Right lobe of liver (tissue), 6 donors: ENCODE data around the gene PAQR4. TPM values are rescaled to one million over a fixed set of nuclear protein-coding genes. Genes with fewer than 3 reads are reported as not detected.

Experiments used
- ATAC-seq, 4 donors: fragments of 200-7000 bp; cut with Tn5 transposase; one replicate each; pipeline ENCODE4 v1.9.1; 2020; ENCODE audit warnings: mild to moderate bottlenecking in 4 of 4, moderate library complexity in 4 of 4
- DNase-seq, 3 donors: peaks; one replicate each; pipeline ENCODE4 v3.0.0-alpha.2; 2020
- H3K27ac ChIP-seq, 3 donors: fragments of 200-600 bp; one replicate each; pipeline ENCODE4 v1.8.0; 2022
- H3K27me3 ChIP-seq, 2 donors: fragments of 200-600 bp; one replicate each; pipeline ENCODE4 v1.8.0; 2022
- H3K36me3 ChIP-seq, 4 donors: fragments of 200-600 bp; sonication (generic) in 1 of 4; one replicate each; pipeline versions ENCODE4 v1.5.1 to v1.8.0; 2017 to 2022; ENCODE audit warnings: control low read depth in 1 of 4
- H3K4me1 ChIP-seq, 4 donors: fragments of 200-600 bp; sonication (generic) in 1 of 4; one replicate each; pipeline versions ENCODE4 v1.5.1 to v1.8.0; 2017 to 2022; ENCODE audit warnings: control low read depth in 1 of 4
- H3K4me3 ChIP-seq, 3 donors: fragments of 200-600 bp; one replicate each; pipeline ENCODE4 v1.8.0; 2022
- H3K9me3 ChIP-seq, 4 donors: fragments of 200-600 bp; sonication (generic) in 1 of 4; one replicate each; pipeline versions ENCODE4 v1.5.1 to v1.8.0; 2017 to 2022; ENCODE audit warnings: control low read depth in 1 of 4
- CTCF ChIP-seq, 4 donors: fragments of 200-600 bp in 3 of 4; fragments of 450-650 bp in 1 of 4; IDR thresholded peaks; one replicate each; pipeline versions ENCODE4 v1.5.1 to v1.8.0; 2016 to 2022; ENCODE audit warnings: antibody characterized with exemption in 4 of 4, mild to moderate bottlenecking in 2 of 4
- POLR2A ChIP-seq: fragments of 450-650 bp; IDR thresholded peaks from one replicate; pipeline ENCODE4 v1.6.1; 2017; ENCODE audit warnings: antibody characterized with exemption, mild to moderate bottlenecking
- WGBS: methylation state at CpG from one replicate; pipeline ENCODE4 v1.1.6; 2018; ENCODE audit warnings: low coverage, low lambda C conversion rate; ENCODE audit not compliant: insufficient coverage; ENCODE audit errors: missing lambda C conversion rate; 5-methylcytosine and 5-hydroxymethylcytosine counted together
- intact Hi-C, 2 donors: fragments of 100-400 bp; cut with DNase I; formaldehyde crosslinking; loops; one replicate each; pipeline versions ENCODE4 v1.11.2 to v1.14.1; 2022
- total RNA-seq, 6 experiments: library from RNA; depleted of rRNA in 2 of 6; stranded (reverse); fragments of >200 nt in 2 of 6; fragmentation: NEBNext Ultra II Directional in 3 of 6; extraction: Animal tissue kit (Norgen Biotek cat#: 25700) in 3 of 6; gene quantifications; one replicate each; pipeline versions ENCODE4 v1.1.0 to v1.2.4, GENCODE V29; 2016 to 2023
- donor health status: DM: no; HTN: yes; CAD: no.
- donor health status: DM: no; HTN: no; CAD: no.
- donor health status: DM: no; HTN: no; CAD: no.
- donor health status: DM: no; HTN: yes; CAD: no.
- donor health status: DM: no; HTN: yes; CAD: no.

PAQR4 gene
- total RNA-seq, 6 experiments from 2014 or later = 0.93 to 6.1 (median 3.3) TPM

GRCh38 chr16:2963723-2964474, 5.2 kb upstream of the PAQR4 start, which contains the start of gene KREMEN2:
KREMEN2 (plus strand) TSS chr16:2964275; CDS start chr16:2964521, 246 bp downstream.
- Histone ChIP-seq H3K9me3 (no peaks in the 10 kb centered on the region), H3K27ac (no peak within 1 kb of the TSS), H3K4me3 (no peak within 1 kb of the TSS), H3K4me1 (peaks cover 0 to 11% (median 5%) of the 10 kb centered on the region in 4 donors), H3K27me3 (peaks cover 7 to 26% of the 10 kb centered on the region in 2 donors), H3K36me3 (no peaks in the 10 kb centered on the region)
- no peak for TF ChIP-seq POLR2A
- no peak for TF ChIP-seq CTCF (IDR thresholded peaks at IDR 0.05)
- no peak for ATAC-seq
- peak in 1 of 3 donors; percentile 54 for DNase-seq
- 3% methylated on average over 10 of the region's 60 CpGs for WGBS
- intact Hi-C loops = no loop called here

GRCh38 chr16:2964475-2965336, 4.4 kb upstream of the PAQR4 start:
- H3K36me3 ChIP-seq = no peaks in the 10 kb centered on the region
- intact Hi-C loops = no loop called here
- peak in 2 of 3 donors; percentile 46 to 57 for DNase-seq
- TF ChIP-seq CTCF (IDR thresholded peaks at IDR 0.05) (no peak), POLR2A (no peak)
- no peak for ATAC-seq
- 0% methylated on average over 5 of the region's 68 CpGs for WGBS
- H3K4me1 ChIP-seq = peaks cover 0 to 14% (median 5%) of the 10 kb centered on the region in 4 donors
- H3K9me3 ChIP-seq = no peaks in the 10 kb centered on the region
- no peak overlapping the region for H3K4me3 ChIP-seq
- H3K27ac ChIP-seq = no peak overlapping the region
- peaks cover 7 to 26% of the 10 kb centered on the region in 2 donors for H3K27me3 ChIP-seq

GRCh38 chr16:2966043-2966807, 2.9 kb upstream of the PAQR4 start:
- peak in 1 of 3 donors; percentile 43 for DNase-seq
- TF ChIP-seq POLR2A = no peak
- no peak for TF ChIP-seq CTCF (IDR thresholded peaks at IDR 0.05)
- Histone ChIP-seq H3K36me3 (no peaks in the 10 kb centered on the region), H3K27ac (no peak overlapping the region), H3K4me1 (peaks cover 0 to 18% (median 5%) of the 10 kb centered on the region in 4 donors), H3K9me3 (no peaks in the 10 kb centered on the region), H3K27me3 (peaks cover 7 to 26% of the 10 kb centered on the region in 2 donors), H3K4me3 (no peak overlapping the region)
- ATAC-seq = no peak
- WGBS = no CpG with 5 or more reads among the region's 39 CpGs
- intact Hi-C loops = no loop called here

- H3K9me3 ChIP-seq = no peaks in the 10 kb centered on the region
- intact Hi-C loops = no loop called here
- WGBS = no CpG with 5 or more reads among the region's 46 CpGs
- TF ChIP-seq CTCF (IDR thresholded peaks at IDR 0.05) (no peak), POLR2A (no peak)
- H3K4me1 ChIP-seq = peaks cover 0 to 18% (median 5%) of the 10 kb centered on the region in 4 donors
- ATAC-seq (no peak), DNase-seq (peak in 1 of 3 donors; percentile 56)
- peaks cover 7 to 26% of the 10 kb centered on the region in 2 donors for H3K27me3 ChIP-seq
- no peak overlapping the region for H3K27ac ChIP-seq
- no peak overlapping the region for H3K4me3 ChIP-seq
- H3K36me3 ChIP-seq = no peaks in the 10 kb centered on the region
These were observed 2.3 kb upstream of the PAQR4 start for GRCh38 chr16:2966808-2967191.
